CD14-positive monocyte (primary cell): ENCODE results near the gene GALNTL6. TPM values are rescaled to one million over a fixed set of nuclear protein-coding genes. Genes with fewer than 3 reads are reported as not detected.

Experiments used
- DNase-seq, 3 donors: peaks; one replicate each; pipeline ENCODE4 v3.0.0-alpha.2; 2011 to 2022
- H2AFZ ChIP-seq: 2 replicates; pipeline ENCODE4 v1.6.0; 2012; ENCODE audit warnings: mild to moderate bottlenecking, low read depth, low read length, inconsistent platforms; ENCODE audit not compliant: insufficient read depth, poor library complexity, severe bottlenecking
- H3K27ac ChIP-seq, 2 donors: 1 replicate in 1 of 2; 2 replicates in 1 of 2; pipeline ENCODE4 v1.5.1; 2012 to 2013; ENCODE audit warnings: low read length in 2 of 2, control low read depth in 1 of 2, inconsistent platforms in 1 of 2, low read depth in 1 of 2, mild to moderate bottlenecking in 1 of 2
- H3K27me3 ChIP-seq, 2 donors: one replicate each; pipeline versions ENCODE4 v1.6.0 to v1.6.1; 2011 to 2013; ENCODE audit warnings: low read length in 2 of 2; ENCODE audit not compliant: control insufficient read depth in 2 of 2, insufficient read depth in 2 of 2
- H3K36me3 ChIP-seq, 2 donors: replicated peaks in 1 of 2; 1 replicate in 1 of 2; 2 replicates in 1 of 2; pipeline versions ENCODE4 v1.5.1 to v1.6.1; 2012 to 2013; ENCODE audit warnings: low read length in 2 of 2, control low read depth in 1 of 2, inconsistent platforms in 1 of 2, mild to moderate bottlenecking in 1 of 2; ENCODE audit not compliant: insufficient read depth in 2 of 2, control insufficient read depth in 1 of 2
- H3K4me1 ChIP-seq, 2 donors: 1 replicate in 1 of 2; 2 replicates in 1 of 2; pipeline versions ENCODE4 v1.5.1 to v1.6.1; 2012 to 2013; ENCODE audit warnings: low read length in 2 of 2, control low read depth in 1 of 2, inconsistent platforms in 1 of 2, mild to moderate bottlenecking in 1 of 2, moderate library complexity in 1 of 2; ENCODE audit not compliant: insufficient read depth in 2 of 2, control insufficient read depth in 1 of 2
- H3K4me2 ChIP-seq: replicated peaks from 2 replicates; pipeline ENCODE3; 2012; ENCODE audit warnings: low read length, moderate library complexity, mild to moderate bottlenecking; ENCODE audit not compliant: poor library complexity, severe bottlenecking; ENCODE audit errors: extremely low read depth
- H3K4me3 ChIP-seq, 3 experiments: fragments of 200-600 bp in 1 of 3; sonication (generic) in 1 of 3; replicated peaks in 1 of 3; 1 replicate in 2 of 3; 2 replicates in 1 of 3; pipeline ENCODE4 v1.5.1; 2011 to 2013; ENCODE audit warnings: low read length in 3 of 3, mild to moderate bottlenecking in 3 of 3, control low read depth in 2 of 3, low read depth in 2 of 3, inconsistent platforms in 1 of 3, moderate library complexity in 1 of 3
- H3K79me2 ChIP-seq: 2 replicates; pipeline ENCODE4 v1.6.0; 2012; ENCODE audit warnings: mild to moderate bottlenecking, control low read depth, inconsistent platforms, low read length, moderate library complexity; ENCODE audit not compliant: insufficient read depth
- H3K9ac ChIP-seq: 2 replicates; pipeline ENCODE4 v1.6.0; 2017; ENCODE audit warnings: low read length, mild to moderate bottlenecking; ENCODE audit not compliant: insufficient read depth, poor library complexity, severe bottlenecking
- H3K9me3 ChIP-seq, 2 donors: replicated peaks in 1 of 2; 1 replicate in 1 of 2; 2 replicates in 1 of 2; pipeline versions ENCODE4 v1.5.1 to v1.6.1; 2012 to 2013; ENCODE audit warnings: low read length in 2 of 2, control low read depth in 1 of 2; ENCODE audit not compliant: control insufficient read depth in 1 of 2, insufficient read depth in 1 of 2
- H4K20me1 ChIP-seq: 2 replicates; pipeline ENCODE4 v1.6.0; 2012; ENCODE audit warnings: mild to moderate bottlenecking, low read length, control low read depth, moderate library complexity; ENCODE audit not compliant: insufficient read depth
- H3K27ac Mint-ChIP-seq, 7 donors: one replicate each; pipeline ENCODE4 v1.8.0; 2020; ENCODE audit warnings: mild to moderate bottlenecking in 7 of 7, mixed read lengths in 7 of 7, moderate library complexity in 6 of 7, inconsistent platforms in 2 of 7
- H3K27me3 Mint-ChIP-seq, 3 donors: one replicate each; pipeline ENCODE4 v1.8.0; 2021 to 2022; ENCODE audit warnings: low read depth in 3 of 3, mild to moderate bottlenecking in 3 of 3, mixed read lengths in 3 of 3, moderate library complexity in 3 of 3, inconsistent platforms in 1 of 3
- H3K36me3 Mint-ChIP-seq, 2 donors: one replicate each; pipeline ENCODE4 v1.8.0; 2020; ENCODE audit warnings: mixed read lengths in 2 of 2, inconsistent platforms in 1 of 2, mild to moderate bottlenecking in 1 of 2
- H3K4me1 Mint-ChIP-seq: one replicate; pipeline ENCODE4 v1.8.0; 2020; ENCODE audit warnings: mild to moderate bottlenecking, mixed read lengths
- H3K4me3 Mint-ChIP-seq, 2 donors: one replicate each; pipeline ENCODE4 v1.8.0; 2020; ENCODE audit warnings: mild to moderate bottlenecking in 2 of 2, mixed read lengths in 2 of 2, moderate library complexity in 1 of 2
- H3K9me3 Mint-ChIP-seq, 7 donors: one replicate each; pipeline ENCODE4 v1.8.0; 2020 to 2022; ENCODE audit warnings: mixed read lengths in 7 of 7, mild to moderate bottlenecking in 6 of 7, moderate library complexity in 6 of 7, inconsistent platforms in 2 of 7
- WGBS: methylation state at CpG from one replicate; pipeline ENCODE4 v1.1.5; 2013; ENCODE audit warnings: missing lambda C conversion rate; ENCODE audit not compliant: insufficient coverage; 5-methylcytosine and 5-hydroxymethylcytosine counted together
- intact Hi-C, 2 donors: fragments of 100-400 bp; cut with micrococcal nuclease; formaldehyde crosslinking; loops; one replicate each; pipeline versions ENCODE4 v1.15.0 to v1.15.1; 2023
- polyA plus RNA-seq, 3 donors: library from polyadenylated mRNA; depleted of rRNA in 1 of 3; unstranded in 2 of 3; stranded (reverse) in 1 of 3; fragments of 300-500 nt in 2 of 3; fragments of >200 nt in 1 of 3; fragmentation: Illumina TruSeq in 2 of 3; gene quantifications; 1 replicate in 2 of 3; 2 replicates in 1 of 3; pipeline ENCODE4 v1.2.3, GENCODE V29; 2012 to 2021
- TF ChIP-seq, protein P1 (sequence below): fragments of 200-600 bp; IDR thresholded peaks from one replicate; pipeline ENCODE4 v1.8.0; 2022; ENCODE audit warnings: antibody characterized with exemption, mild to moderate bottlenecking

Gene GALNTL6
- polyA plus RNA-seq, 3 donors, result 0.05 TPM; not detected in 2

DNA sequence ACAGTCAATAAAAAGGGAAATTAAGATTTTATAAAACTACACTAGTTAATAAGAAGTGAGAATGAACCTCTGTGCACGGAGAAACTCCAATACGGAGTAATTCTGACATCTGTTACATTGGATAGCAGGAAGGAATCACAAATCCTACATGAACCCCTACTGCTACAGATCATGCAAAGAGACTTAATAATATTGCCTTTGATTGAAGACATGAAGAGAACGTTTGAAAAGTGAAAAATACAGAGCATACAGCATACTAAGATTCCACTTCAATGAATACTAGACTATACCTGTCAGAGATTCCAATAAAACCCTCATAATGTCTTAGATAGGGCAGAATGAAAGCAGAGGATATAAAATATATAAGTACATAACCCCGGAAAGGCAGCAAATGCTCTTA lies 995.0 kb downstream of the GALNTL6 start:
- Mint-ChIP-seq H3K9me3 (no peaks in the 10 kb centered on the region), H3K27ac (no peak overlapping the region), H3K27me3 (peaks cover 7 to 19% (median 16%) of the 10 kb centered on the region in 3 donors), H3K4me3 (no peak overlapping the region), H3K36me3 (no peaks in the 10 kb centered on the region), H3K4me1 (peaks cover 16% of the 10 kb centered on the region)
- Histone ChIP-seq H3K4me1 (peaks cover 7 to 17% of the 10 kb centered on the region in 2 donors), H3K4me3 (no peak overlapping the region), H3K79me2 (no peaks in the 10 kb centered on the region), H3K4me2 (no peak overlapping the region), H4K20me1 (no peaks in the 10 kb centered on the region), H2AFZ (no peak overlapping the region), H3K9ac (no peak overlapping the region), H3K36me3 (no peaks in the 10 kb centered on the region), H3K27me3 (peaks cover 4 to 15% of the 10 kb centered on the region in 2 donors), H3K27ac (no peak overlapping the region), H3K9me3 (no peaks in the 10 kb centered on the region)
- no peak for DNase-seq
- intact Hi-C loops, result no loop called here
- TF ChIP-seq, protein P1, sequence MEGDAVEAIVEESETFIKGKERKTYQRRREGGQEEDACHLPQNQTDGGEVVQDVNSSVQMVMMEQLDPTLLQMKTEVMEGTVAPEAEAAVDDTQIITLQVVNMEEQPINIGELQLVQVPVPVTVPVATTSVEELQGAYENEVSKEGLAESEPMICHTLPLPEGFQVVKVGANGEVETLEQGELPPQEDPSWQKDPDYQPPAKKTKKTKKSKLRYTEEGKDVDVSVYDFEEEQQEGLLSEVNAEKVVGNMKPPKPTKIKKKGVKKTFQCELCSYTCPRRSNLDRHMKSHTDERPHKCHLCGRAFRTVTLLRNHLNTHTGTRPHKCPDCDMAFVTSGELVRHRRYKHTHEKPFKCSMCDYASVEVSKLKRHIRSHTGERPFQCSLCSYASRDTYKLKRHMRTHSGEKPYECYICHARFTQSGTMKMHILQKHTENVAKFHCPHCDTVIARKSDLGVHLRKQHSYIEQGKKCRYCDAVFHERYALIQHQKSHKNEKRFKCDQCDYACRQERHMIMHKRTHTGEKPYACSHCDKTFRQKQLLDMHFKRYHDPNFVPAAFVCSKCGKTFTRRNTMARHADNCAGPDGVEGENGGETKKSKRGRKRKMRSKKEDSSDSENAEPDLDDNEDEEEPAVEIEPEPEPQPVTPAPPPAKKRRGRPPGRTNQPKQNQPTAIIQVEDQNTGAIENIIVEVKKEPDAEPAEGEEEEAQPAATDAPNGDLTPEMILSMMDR, result no peak
- no CpG with 5 or more reads among the region's 4 CpGs for WGBS

DNA sequence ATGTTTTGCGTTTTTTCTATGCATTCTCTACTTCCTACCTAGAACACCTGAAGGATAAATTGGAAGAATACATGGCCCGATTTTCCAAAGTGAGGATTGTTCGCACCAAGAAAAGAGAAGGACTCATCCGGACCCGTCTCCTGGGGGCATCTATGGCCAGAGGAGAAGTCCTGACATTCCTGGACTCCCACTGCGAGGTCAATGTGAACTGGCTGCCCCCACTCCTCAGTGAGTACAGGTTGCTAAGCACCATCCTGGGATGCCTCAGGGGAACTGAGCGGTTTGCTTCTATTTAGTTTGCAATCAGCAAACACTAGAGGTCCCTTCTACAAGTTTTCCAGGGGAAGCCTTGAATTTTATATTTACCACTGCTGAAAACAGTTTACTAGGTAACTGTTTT lies 996.1 kb downstream of the GALNTL6 start:
- Mint-ChIP-seq H3K36me3 (no peaks in the 10 kb centered on the region), H3K27me3 (peaks cover 11 to 26% (median 19%) of the 10 kb centered on the region in 3 donors), H3K4me3 (no peak overlapping the region), H3K9me3 (no peaks in the 10 kb centered on the region), H3K4me1 (peaks cover 22% of the 10 kb centered on the region), H3K27ac (no peak overlapping the region)
- peaks cover 7 to 23% of the 10 kb centered on the region in 2 donors for H3K4me1 ChIP-seq
- no peak overlapping the region for H3K4me2 ChIP-seq
- H3K27me3 ChIP-seq, result peaks cover 10 to 21% of the 10 kb centered on the region in 2 donors
- H4K20me1 ChIP-seq, result no peaks in the 10 kb centered on the region
- no peaks in the 10 kb centered on the region for H3K36me3 ChIP-seq
- no peak overlapping the region for H3K27ac ChIP-seq
- TF ChIP-seq, protein P1, result no peak
- WGBS, result 89% methylated on average over 5 of the region's 7 CpGs
- no peaks in the 10 kb centered on the region for H3K79me2 ChIP-seq
- H3K4me3 ChIP-seq, result no peak overlapping the region
- H3K9me3 ChIP-seq, result no peaks in the 10 kb centered on the region
- no peak for DNase-seq
- intact Hi-C loops, result no loop called here
- H3K9ac ChIP-seq, result no peak overlapping the region
- no peak overlapping the region for H2AFZ ChIP-seq
